Lung (tissue), 12 donors: Measurements from ENCODE around the gene DDX60. TPM values are rescaled to one million over a fixed set of nuclear protein-coding genes. Genes with fewer than 3 reads are reported as not detected.
"Not testable (repeated sequence)": the region's sequence is repeated elsewhere in the genome, so short reads cannot be mapped to it uniquely, and the experiment has no call there.

ENCODE experiments used
- ATAC-seq: fragments of 200-7000 bp; cut with Tn5 transposase; one replicate; pipeline ENCODE4 v1.9.1; 2020; ENCODE audit warnings: moderate number of reproducible peaks; ENCODE audit not compliant: insufficient read depth, low FRiP score
- DNase-seq, 3 donors: peaks; one replicate each; pipeline ENCODE4 v3.0.0-alpha.2; 2013 to 2017
- H3K27ac ChIP-seq, 2 donors: one replicate each; pipeline ENCODE4 v1.5.1; 2013; ENCODE audit warnings: mild to moderate bottlenecking in 2 of 2, moderate library complexity in 2 of 2, control low read depth in 1 of 2, inconsistent platforms in 1 of 2, low read depth in 1 of 2, low read length in 1 of 2
- H3K27me3 ChIP-seq, 3 donors: one replicate each; pipeline ENCODE4 v1.5.1; 2013; ENCODE audit warnings: low read length in 2 of 3; ENCODE audit not compliant: control insufficient read depth in 3 of 3, insufficient read depth in 3 of 3
- H3K36me3 ChIP-seq, 4 donors: one replicate each; pipeline ENCODE4 v1.5.1; 2013; ENCODE audit warnings: low read length in 4 of 4, mild to moderate bottlenecking in 1 of 4, moderate library complexity in 1 of 4; ENCODE audit not compliant: control insufficient read depth in 4 of 4, insufficient read depth in 4 of 4
- H3K4me1 ChIP-seq, 5 donors: one replicate each; pipeline ENCODE4 v1.5.1; 2013; ENCODE audit warnings: low read length in 5 of 5, mild to moderate bottlenecking in 2 of 5, moderate library complexity in 1 of 5; ENCODE audit not compliant: control insufficient read depth in 5 of 5, insufficient read depth in 5 of 5
- H3K4me3 ChIP-seq: one replicate; pipeline ENCODE4 v1.5.1; 2013; ENCODE audit warnings: mild to moderate bottlenecking, control low read depth, moderate library complexity
- H3K9ac ChIP-seq, 2 donors: one replicate each; pipeline ENCODE4 v1.5.1; 2013; ENCODE audit warnings: low read length in 2 of 2, control low read depth in 1 of 2; ENCODE audit not compliant: insufficient read depth in 1 of 2
- H3K9me3 ChIP-seq, 4 donors: one replicate each; pipeline ENCODE4 v1.5.1; 2013; ENCODE audit warnings: low read length in 3 of 4, mild to moderate bottlenecking in 1 of 4, moderate library complexity in 1 of 4; ENCODE audit not compliant: control insufficient read depth in 4 of 4, insufficient read depth in 3 of 4
- CTCF ChIP-seq: IDR thresholded peaks from 2 replicates; pipeline ENCODE4 v1.5.1; 2012; ENCODE audit warnings: mild to moderate bottlenecking; ENCODE audit errors: control extremely low read depth, extremely low read depth
- WGBS, 2 donors: extraction: QIAGEN DNeasy Blood & Tissue Kit; methylation state at CpG; one replicate each; pipeline ENCODE4 v1.1.7; 2013; 5-methylcytosine and 5-hydroxymethylcytosine counted together
- polyA plus RNA-seq, 2 donors: library from polyadenylated mRNA; stranded (reverse); fragments of 200-250 nt; gene quantifications; one replicate each; pipeline ENCODE4 v1.2.1, GENCODE V29; 2013
- total RNA-seq, 2 donors: library from RNA; depleted of rRNA in 1 of 2; stranded (reverse); fragments of >200 nt in 1 of 2; gene quantifications; one replicate each; pipeline ENCODE4 v1.2.1, GENCODE V29; 2014 to 2021
- donor health status: control.
- donor health status: control.
- donor health status: Bipolar disorder and iron deficiency.
- donor health status: healthy.
- donor health status: DM: yes; HTN: yes; CAD: no.

Gene DDX60
- total and polyA plus RNA-seq, 4 donors = 2.6 to 47.0 (median 14.6) TPM

DNA sequence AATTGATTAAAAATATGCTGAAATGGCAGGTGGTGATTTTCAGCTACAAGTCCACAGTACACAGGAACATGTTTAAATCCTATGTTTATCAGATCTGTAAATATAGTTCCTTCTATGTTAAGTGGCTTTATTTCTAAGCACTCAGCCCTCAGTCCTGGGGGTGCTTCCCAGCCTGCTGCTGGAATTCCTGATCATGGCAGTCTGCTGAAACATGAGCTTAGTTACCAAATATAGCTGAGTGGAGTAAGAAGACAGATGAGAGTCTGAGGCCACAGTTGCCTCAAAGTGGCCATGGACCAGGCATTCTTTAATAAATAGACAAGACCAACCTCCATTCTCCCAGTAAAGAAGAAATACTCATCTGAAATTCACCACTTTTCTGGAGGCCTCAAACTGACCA, 17.1 kb upstream of the DDX60 start:
- H3K36me3 ChIP-seq = no peaks in the 10 kb centered on the region
- ATAC-seq (no peak), DNase-seq (peak in 1 of 3 donors; percentile 5)
- peaks cover 0 to 4% (median 0%) of the 10 kb centered on the region in 5 donors for H3K4me1 ChIP-seq
- H3K9me3 ChIP-seq = peaks cover 0 to 2% (median 0%) of the 10 kb centered on the region in 4 donors
- no peak overlapping the region for H3K9ac ChIP-seq
- no peak for TF ChIP-seq CTCF
- H3K4me3 ChIP-seq = no peak overlapping the region
- H3K27me3 ChIP-seq = no peaks in the 10 kb centered on the region
- H3K27ac ChIP-seq = no peak overlapping the region

DNA sequence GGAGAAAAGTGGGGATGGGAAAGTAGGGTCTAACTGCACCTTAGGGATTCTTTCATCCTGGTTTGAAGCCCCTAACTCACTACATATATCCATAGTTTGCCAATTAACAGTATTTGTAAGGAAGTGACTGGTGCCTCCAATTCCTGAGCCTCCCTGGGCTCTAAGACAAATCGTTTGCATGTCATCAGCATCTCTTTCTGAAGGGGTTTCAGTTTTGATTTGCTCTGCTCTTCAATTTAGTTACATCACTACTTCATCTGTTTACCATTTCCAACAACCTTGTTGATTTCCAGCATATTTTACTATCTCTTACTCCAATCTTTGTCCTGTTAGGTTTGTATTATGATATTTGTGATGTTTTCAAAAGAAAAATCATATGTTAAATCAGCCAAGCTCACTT, 15.5 kb upstream of the DDX60 start:
- no peak overlapping the region for H3K27ac ChIP-seq
- ATAC-seq (no peak), DNase-seq (no peak)
- 57 to 84% methylated on average over 1 of the region's 1 CpG for WGBS, 2 donors
- H3K4me1 ChIP-seq = peaks cover 0 to 4% (median 0%) of the 10 kb centered on the region in 5 donors
- H3K9ac ChIP-seq = no peak overlapping the region
- peaks cover 0 to 2% (median 0%) of the 10 kb centered on the region in 4 donors for H3K9me3 ChIP-seq
- H3K36me3 ChIP-seq = no peaks in the 10 kb centered on the region
- no peak overlapping the region for H3K4me3 ChIP-seq
- no peak for TF ChIP-seq CTCF
- no peaks in the 10 kb centered on the region for H3K27me3 ChIP-seq

- 82% methylated on average over 3 of the region's 3 CpGs for WGBS, 2 donors
These were observed 12.0 kb upstream of the DDX60 start for GRCh38 chr4:168330575-168330974.

GRCh38 chr4:168325591-168325990, 7.0 kb upstream of the DDX60 start:
- no peaks in the 10 kb centered on the region for H3K27me3 ChIP-seq
- H3K9ac ChIP-seq = no peak overlapping the region
- DNase-seq (peak in 2 of 3 donors; percentile 29 to 42), ATAC-seq (no peak)
- H3K36me3 ChIP-seq = no peaks in the 10 kb centered on the region
- no peak overlapping the region for H3K4me3 ChIP-seq
- no peak overlapping the region for H3K27ac ChIP-seq
- no peak for TF ChIP-seq CTCF
- H3K4me1 ChIP-seq = no peaks in the 10 kb centered on the region
- WGBS, 2 donors = 75 to 80% methylated on average over 4 of the region's 4 CpGs
- no peaks in the 10 kb centered on the region for H3K9me3 ChIP-seq

More at GRCh38 chr4:168330575-168330974, 12.0 kb upstream of the DDX60 start:
- H3K9me3 ChIP-seq, H3K27me3 ChIP-seq, H3K4me3 ChIP-seq, DNase-seq, H3K36me3 ChIP-seq, H3K4me1 ChIP-seq, ATAC-seq, H3K9ac ChIP-seq, H3K27ac ChIP-seq: not testable (repeated sequence)
